GM21619 (cell line): ENCODE results near the gene LIG3.
"Not testable (repeated sequence)": the region's sequence is repeated elsewhere in the genome, so short reads cannot be mapped to it uniquely, and the experiment has no call there.

Experiments
- ATAC-seq: cut with Tn5 transposase; IDR thresholded peaks from one replicate; pipeline ENCODE4 v1.9.1; 2021; ENCODE audit not compliant: unreplicated experiment

The LIG3 gene

DNA sequence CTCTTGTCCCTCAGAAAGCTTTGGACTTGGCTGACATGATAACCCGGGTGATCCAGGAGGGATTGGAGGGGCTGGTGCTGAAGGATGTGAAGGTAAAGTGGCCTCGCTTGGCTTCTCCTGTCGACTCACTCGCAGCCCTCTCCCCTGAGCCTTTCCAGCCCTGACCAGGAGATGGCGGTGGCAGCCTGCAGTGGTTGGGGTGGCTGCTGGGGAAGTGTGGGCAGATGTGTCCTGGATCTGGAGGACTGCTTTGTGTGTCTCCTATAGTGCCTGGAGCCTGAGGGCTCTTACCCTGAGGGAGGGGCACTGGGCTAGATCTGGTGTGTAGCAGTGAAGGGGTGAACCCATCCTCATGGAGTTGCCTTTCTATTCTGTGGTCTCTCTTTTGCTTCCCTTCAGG, 17.9 kb downstream of the LIG3 start:
- no peak for ATAC-seq

DNA sequence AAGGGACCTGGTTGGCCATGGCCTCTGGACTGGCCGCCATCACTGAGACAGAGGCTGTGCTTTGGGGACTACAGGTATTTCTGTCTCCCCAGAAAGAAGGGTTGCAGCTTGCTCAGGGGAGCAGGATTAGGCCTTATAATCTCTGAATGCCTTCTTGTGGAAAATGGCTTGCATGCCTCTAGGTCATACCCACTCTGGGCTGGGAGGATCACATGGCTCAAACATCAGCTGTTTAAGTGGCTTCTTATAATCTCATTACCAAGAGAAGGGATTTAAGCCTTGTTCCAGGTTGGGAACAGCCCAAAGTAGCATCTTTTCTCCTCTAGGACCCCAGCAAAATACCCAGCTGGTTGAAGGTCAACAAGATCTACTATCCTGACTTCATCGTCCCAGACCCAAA, 19.1 kb downstream of the LIG3 start:
- ATAC-seq: no peak

DNA sequence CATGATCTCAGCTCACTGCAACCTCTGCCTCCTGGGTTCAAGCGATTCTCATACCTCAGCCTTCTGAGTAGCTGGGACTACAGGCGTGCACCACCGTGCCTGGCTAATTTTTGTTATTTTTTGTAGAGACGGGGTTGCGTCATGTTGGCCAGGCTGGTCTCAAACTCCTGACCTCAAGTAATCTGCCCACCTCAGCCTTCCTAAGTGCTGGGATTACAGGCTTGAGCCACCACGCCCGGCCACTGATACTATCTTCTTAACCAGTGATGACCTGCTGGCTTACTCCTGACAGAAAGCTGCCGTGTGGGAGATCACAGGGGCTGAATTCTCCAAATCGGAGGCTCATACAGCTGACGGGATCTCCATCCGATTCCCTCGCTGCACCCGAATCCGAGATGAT, 20.7 kb downstream of the LIG3 start:
- not testable (repeated sequence) for ATAC-seq

DNA sequence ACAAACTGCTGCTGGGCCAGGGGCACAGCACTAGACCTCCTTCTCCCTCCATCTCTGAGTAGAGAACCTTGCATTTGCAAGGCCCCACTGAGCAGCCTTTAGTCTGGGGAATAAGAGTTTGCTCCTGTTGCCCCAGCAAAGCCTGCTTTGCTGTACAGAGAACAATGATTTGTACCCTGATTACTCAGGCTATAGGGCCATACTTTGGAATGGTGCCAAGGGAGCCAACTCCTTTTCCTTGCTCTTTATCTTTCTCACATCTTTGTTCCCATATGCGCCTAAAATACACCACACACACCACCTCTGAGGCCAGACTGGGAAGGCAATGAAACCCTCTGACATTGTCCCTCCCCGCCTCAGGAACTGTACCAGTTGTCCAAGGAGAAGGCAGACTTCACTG, 21.2 kb downstream of the LIG3 start:
- no peak for ATAC-seq

DNA sequence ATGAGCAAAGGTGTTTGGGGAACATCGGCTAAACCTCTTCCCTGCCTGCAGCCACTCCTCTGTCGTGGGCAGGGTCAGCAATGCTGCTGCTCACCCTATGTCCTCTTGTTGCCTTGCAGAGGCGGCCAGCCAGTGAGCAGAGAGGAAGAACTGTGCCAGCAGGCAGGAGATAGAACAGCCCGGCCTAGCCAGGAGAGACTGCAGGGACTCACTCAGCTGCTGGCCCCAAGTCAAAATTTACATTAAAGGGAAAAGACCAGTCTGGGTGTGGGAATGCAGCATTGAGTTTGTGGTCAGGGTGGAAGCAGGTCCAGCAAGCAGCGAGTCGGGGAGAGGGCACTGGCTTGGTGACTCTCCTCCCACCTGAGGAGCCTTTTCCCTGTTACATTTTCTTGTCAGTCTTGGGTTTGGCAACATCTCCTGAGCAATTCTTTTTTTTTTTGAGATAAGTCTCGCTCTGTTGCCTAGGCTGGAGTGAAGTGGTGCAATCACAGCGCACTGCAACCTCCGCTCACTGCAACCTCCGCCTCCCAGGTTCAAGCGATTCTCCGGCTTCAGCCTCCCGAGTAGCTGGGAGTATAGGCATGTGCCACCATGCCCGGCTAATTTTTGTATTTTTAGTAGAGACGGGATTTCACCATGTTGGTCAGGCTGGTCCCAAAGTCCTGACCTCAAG, 22.7 kb downstream of the LIG3 start:
- no peak for ATAC-seq

DNA sequence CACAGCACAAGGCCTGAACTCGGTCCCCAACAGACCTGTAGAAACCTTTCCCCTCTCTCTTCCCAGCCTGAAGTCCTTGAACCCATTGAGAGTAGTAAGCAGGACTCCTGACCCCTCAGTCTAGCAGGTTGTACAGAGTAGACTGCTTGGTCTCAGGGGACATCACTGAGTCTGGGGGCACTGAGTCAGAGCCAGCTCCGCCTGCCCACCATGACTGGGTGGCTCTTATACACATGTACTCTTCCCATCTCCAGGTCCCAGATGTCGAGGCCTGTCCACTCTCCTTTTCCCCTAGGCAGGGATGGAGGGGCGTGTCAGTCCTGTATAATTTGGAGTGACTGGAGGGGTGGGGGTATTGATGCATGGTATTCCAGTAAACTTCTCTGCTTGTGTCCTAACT, 23.5 kb downstream of the LIG3 start:
- no peak for ATAC-seq

DNA sequence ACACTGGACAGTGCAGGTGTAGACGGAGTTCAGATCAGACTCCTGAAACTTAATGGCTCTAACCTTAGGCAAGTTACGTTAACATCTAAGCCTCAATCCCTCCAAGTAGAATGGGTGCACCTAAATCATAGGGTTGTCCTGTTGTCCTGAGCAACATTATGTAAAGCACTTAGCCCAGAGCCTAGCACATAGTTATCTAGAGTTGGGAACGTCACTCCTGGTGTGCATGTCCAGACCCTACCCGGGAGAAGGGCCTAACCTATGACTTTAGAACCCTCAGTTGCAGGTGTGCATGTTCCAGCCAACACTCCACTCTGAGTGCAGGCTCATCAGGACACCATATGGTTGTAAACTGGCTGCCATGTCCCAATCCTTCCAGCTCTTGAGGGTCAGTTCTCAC, 26.0 kb downstream of the LIG3 start:
- ATAC-seq: no peak

DNA sequence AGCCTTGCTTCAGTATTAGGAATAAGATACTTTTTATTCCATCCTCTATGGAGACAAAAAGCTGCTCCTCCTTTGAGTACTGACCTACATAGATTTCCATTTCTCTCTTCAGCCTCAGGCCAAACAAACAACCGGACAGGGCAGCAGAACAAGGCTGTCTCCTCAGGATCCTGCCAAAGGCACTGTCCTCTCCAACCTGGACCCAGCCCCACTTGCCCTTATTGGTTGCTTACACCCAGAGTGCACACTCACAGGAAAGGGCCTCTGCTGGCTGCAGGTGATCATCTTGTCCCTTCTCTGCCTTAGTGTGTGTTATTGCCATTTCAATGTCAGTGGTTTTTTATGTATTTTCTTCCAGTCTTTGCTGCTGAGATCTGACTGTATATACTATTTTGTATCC, 26.6 kb downstream of the LIG3 start:
- no peak for ATAC-seq

DNA sequence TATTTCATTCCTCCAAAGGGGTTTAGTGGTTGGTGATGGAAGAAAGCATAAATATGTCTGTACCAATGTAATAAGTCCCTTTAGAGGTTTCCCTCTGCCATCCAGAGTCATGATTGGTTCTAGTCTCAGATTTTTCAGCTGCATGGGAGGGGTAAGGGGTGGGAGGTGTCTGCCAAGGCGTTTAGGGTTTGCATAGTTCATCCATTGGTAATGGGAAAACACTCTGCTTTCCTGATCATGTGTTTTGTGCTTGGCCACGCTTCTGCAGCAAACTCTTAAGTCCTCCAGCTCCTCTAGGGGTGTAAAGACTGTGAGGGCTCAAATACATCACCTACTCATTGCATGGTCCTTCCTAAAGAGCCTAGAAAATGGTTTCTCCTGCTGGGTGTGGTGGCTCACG, 29.8 kb downstream of the LIG3 start:
- ATAC-seq: no peak

DNA sequence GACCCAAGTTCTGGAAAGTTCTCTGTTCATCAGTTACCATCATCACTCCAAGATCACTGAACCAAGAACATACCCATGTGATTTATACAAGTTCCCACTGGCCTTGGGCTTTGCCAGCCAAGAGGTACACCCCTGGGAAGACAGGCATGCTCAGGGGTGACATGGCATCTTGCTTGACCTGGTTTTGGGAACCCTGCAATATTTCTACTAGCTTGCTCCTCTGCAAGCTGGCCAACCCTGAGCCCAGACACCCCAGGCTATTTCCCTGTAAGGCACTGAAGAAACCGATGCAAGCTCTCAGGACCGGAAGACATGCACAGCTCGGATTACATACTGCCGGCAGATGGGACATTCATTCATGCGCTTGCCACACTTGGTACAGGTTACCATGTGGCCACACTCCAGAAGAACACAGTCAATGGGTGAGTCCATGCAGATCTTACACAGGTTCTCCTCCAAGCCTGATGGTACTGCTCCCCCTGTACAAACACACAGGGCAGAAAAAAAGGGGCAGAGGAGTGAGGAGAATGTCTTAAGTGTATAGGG, 31.4 kb downstream of the LIG3 start:
- no peak for ATAC-seq

DNA sequence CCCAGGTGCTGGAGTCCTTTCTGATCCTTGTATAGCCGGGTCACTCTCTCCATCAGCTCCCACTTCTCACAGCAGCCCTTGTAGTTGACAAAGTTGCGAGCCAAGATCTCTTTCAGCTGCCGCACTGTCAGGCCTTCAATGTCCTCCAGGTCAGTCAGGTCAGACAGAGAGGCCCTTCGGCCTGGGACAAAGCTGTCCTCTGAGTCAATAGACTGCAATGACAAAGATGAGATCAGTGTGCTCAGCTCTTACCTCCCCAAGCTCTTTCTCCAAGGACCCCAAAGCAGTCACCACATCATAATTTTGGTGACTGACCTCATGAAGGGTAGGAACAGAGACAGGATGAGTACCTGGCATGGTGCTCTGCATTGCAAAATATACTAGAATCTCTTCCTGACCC, 36.1 kb downstream of the LIG3 start:
- no peak for ATAC-seq

DNA sequence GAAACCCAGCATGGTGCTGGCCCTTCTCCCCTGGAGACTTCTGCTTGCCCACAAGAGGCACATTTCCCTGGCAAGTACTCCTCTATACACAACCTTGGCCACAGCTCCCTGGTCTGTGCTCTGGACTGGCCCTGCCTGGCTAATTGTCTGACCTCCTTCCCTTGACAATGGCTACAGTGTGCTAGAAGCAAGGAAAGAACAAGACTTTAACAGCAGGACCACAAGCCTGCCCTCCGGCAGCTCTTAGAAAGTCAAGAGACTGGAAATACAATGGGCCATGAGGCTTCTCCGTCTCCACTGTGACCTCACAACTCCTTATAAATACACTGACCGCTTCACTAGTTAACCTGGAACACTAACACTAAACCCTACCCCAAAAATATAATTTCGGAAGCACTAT, 36.7 kb downstream of the LIG3 start:
- no peak for ATAC-seq

DNA sequence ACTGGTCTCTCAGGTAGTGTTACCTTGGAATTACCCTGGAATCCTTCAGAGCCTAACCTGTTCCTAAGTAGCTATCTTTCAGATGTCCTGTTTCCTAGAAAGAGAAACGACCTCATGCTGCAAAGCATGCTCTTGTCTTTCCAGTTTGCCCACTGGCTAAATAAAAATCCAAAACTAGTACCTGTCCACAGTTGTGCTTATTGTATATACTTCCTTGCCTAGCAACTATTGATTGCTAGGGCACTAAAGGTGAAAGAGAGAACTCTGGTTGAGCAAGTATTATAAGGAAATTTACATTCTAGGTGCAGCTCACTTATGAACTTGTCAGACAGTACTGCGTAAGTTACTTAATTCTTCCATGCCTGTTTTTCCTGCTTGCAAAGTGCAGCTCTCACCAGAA, 38.5 kb downstream of the LIG3 start:
- ATAC-seq: no peak

DNA sequence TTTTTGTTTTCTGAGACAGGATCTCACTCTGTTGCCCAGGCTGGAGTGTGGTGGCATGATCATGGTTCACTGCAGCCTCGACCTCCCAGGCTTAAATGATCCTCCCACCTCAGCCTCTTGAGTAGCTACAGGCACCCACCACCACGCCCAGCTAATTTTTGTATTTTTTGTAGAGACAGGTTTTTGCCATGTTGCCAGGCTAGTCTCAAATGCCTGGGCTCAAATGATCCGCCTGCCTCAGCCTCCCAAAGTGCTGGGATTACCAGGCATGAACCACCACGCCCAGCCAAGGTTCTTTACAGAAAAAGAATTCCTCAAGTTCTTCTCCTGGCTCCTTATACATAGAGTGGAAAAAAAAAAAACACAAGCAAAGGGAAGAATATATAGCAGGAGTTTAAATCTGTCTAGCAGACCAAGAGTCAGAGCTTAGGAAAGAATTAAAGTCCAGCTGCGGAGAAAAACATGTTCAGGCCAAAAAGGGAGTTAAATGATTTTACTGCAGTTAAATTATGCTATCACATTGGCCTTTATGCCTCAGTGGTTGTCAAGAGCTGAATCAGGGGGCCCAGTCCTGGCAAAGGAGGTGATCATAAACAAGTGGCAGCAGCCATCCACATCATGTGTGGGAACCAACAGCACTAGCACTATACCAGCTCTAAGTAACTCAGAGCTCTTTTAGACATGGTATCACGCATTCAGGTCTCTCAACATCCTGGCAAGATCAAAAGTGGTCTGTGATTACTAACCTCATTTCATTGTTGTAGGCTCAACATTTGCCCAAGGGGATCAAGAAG, 39.3 kb downstream of the LIG3 start:
- ATAC-seq: no peak

DNA sequence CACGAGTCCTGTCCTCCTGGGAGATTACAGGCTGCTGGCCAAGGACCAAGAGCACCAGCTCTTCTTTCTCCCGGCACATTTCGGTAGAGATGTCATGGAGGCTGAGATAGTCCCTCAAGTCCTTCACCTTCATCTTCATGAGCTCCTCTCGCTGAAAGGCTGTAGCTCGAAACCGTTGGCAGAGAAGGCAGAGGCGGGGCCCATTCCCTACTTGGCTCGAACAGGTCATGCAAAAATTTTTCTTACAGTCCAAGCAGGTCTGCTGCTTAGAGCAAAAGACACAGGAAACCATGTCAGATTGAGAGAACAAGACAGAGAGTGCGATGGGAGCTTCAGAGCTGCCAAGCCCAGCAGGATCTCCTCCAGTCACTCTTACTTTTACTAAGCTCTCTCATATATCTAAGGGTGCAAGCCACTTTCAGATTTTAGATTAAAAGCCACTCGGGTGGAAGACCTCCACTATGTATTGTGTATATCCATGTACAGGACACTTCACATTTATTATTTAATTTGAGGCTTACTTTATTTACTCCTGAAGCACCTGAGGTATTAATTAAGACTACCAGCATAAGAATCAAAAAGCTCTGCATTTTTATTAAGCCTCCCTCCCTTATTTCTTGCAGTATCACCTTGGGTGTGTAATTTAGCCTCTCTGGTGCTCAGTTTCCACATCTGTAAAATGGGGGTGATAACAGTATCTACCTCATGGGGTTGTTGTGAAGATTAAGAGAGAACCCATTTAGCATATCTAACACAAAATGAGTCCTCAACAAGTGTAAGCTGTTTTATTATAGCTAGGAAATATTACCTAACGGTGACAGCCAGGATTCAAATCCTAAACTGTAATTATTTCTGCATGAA, 41.4 kb downstream of the LIG3 start:
- no peak for ATAC-seq

DNA sequence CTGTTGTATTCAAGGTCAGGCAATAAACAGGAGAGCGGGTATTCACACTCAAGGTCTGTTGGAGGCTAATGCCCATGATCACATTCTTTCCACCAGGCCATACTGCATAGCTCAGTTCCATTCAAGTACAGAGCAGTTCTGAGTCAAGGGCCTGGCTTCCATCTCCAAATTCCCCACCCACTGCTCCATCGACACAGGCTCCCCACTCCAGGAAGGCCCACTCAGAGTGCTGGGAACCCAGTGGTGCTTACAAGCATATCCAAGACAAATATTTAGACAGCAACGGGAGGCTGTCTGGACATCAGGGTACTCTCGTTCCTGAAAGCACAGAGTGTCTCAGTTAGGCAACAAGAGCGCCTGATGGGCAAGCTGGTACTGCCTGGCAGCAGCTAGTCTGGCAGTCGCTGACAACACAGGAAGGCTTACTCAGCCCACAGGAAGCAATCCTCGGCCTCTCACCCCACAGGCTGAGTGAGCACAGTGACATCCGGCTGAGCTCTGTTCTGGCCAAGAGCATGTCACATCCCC, 42.3 kb downstream of the LIG3 start:
- ATAC-seq: peak; percentile 77

DNA sequence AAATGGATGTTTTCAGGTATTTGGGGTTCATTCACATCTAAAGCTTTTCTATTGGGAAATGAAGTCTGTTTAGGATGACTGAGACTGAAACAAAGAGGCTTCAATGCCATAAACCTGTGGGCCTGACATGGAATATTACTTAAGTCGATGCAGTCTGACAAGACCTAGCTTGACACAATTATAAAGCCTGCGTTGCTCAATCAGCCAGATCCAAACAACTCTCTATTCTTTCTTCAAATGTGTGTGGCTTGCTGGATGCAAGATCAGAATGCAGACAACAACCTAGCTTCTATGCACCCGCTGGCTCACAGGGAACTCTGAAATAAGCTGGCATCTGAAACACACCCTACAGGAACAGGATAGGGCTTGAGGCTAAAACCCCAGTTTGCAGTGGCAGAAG, 43.2 kb downstream of the LIG3 start:
- ATAC-seq: no peak

DNA sequence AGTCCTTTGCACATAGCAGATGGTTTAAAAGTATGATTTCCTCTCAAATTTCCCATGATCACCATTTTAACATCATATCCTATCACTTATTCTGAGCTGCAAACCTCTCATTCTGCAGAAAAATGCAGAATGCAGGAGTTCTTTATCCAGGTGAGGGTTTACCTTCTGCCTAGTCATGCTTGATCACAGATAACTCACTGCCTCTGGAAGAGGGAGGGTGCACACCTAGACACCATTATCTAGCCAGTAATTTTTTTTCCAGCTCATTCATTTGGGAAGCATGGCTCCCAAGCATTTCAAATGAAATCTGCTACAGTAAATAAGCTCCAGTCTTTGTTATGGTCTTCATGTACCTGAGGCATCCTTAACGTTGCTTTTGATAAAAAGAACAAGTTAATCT, 45.2 kb downstream of the LIG3 start:
- no peak for ATAC-seq

DNA sequence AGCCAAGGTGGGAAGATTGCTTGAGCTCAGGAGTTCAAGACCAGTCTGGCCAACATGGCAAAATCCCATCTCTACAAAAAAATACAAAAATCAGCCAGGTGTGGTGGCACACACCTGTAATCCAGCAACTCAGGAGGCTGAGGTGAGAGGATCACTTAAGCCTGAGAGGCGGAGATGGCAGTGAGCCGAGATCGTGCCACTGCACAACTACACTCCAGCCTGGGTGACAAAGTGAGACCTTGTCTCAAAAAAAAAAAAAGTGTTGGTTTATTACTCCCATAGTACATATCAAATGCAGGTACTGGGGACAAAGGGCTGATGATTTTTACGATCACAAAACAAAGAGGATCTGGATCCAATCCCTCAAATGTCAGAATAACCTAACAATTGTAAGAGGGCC, 47.8 kb downstream of the LIG3 start:
- not testable (repeated sequence) for ATAC-seq

DNA sequence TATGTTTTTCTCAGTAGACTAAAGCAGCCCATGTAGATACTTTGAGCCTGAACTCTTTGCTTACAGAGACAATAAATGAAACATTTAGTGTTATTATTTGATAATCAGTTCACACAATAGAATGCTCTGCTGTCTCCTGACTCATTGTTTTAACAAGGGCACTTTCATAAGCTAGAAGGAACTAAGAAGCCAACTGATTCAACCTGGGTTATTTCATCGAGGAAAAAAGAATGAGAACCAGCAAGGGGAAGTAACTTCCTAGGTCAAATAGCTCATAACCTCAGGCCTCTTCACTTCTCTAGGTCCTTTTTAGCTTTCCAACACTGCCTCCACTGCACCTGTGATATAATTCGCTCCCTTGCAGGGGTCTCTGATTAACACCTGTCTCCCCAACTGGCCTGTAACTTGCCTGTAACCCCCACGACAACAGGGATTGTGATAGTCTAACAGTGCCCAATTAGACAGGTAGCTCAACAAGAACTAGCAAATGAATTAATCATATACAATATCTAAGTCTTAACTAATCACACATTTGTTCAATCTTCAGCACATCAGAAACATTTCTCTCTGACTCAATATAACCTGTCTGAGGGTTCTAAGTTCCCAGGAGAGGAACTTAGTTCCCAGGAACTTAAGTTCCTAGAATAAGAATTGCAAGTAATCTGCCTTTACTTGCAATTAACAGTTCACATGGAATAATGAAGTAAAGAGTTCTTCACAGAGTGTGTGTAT, 48.4 kb downstream of the LIG3 start:
- ATAC-seq: no peak

DNA sequence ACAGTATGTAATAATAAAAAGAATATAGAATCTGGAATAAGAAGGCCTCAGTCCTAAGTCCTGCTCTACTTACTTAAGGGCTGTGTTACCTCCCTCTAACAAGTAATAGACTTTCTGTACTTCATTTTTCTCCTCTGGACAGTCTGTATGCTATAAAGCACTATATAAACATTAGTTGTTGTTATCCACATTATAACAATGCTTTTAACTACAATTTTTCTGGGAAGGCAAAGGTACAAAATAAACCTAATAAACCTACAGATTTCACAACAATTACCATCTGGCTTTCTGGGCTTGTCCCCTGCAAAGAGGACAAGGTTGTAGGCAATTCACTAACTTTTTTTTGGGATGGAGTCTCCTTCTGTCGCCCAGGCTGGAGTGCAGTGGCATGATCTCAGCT, 50.5 kb downstream of the LIG3 start:
- no peak for ATAC-seq
